Upper lobe of left lung (tissue), 6 donors: Measurements from ENCODE around the gene WDR83. TPM values are rescaled to one million over a fixed set of nuclear protein-coding genes. Genes with fewer than 3 reads are reported as not detected.

Experiments
- small RNA-seq, 4 donors: library from RNA; depleted of rRNA; stranded (forward); fragments of <200 nt; gene quantifications; one replicate each; pipeline ENCODE3, GENCODE V24; 2016
- total RNA-seq, 6 donors: library from RNA; depleted of rRNA in 4 of 6; stranded (reverse); fragments of >200 nt in 4 of 6; gene quantifications; one replicate each; pipeline versions ENCODE4 v1.1.0 to v1.2.1, GENCODE V29; 2016 to 2021
- donor health status: DM: no; HTN: no; CAD: no; lungs with moderate emphysema.
- donor health status: DM: no; HTN: yes; CAD: no; lungs with severe emphysema.

WDR83 gene
- total RNA-seq, 6 donors from 2014 or later = 6.1 to 12.9 (median 8.4) TPM

Small RNA genes lying within 50 kb of the gene (small RNA-seq; reads per million reads assigned to genes)
- gene SNORD41 = 46.3 to 96.3 (median 75.0) reads per million in 4 donors

Other genes with a start within 250 kb of the WDR83 start
- gene ZNF443, start 225.8 kb upstream of the WDR83 start, total RNA-seq = 1 to 10 TPM; 2.7 to 9.4 (median 4.2) TPM
- 10 to 100 TPM in 1 of 6 donors, 1 to 10 TPM in 5; 1.9 to 11.2 (median 2.5) TPM for gene ZNF709, start 182.0 kb upstream of the WDR83 start, total RNA-seq
- gene ZNF564, start 115.3 kb upstream of the WDR83 start, total RNA-seq = 10 to 100 TPM in 4 of 6 donors, 1 to 10 TPM in 2; 5.0 to 28.3 (median 12.2) TPM
- 10 to 100 TPM in 2 of 6 donors, 1 to 10 TPM in 4; 4.3 to 11.6 (median 9.0) TPM for gene ZNF490, start 56.0 kb upstream of the WDR83 start, total RNA-seq
- 10 to 100 TPM; 12.6 to 29.3 (median 21.9) TPM for gene ZNF791, start 55.9 kb upstream of the WDR83 start, total RNA-seq
- gene MAN2B1, start 65 bp upstream of the WDR83 start, total RNA-seq = 100 to 1,000 TPM in 5 of 6 donors, 10 to 100 TPM in 1; 56.8 to 299 (median 121) TPM
- gene DHPS, start 15.1 kb downstream of the WDR83 start, total RNA-seq = 100 to 1,000 TPM in 2 of 6 donors, 10 to 100 TPM in 4; 71.6 to 190 (median 94.3) TPM
- gene GNG14, start 21.2 kb downstream of the WDR83 start, total RNA-seq = not detected
- 10 to 100 TPM in 2 of 6 donors, 1 to 10 TPM in 4; 6.5 to 13.7 (median 8.7) TPM for gene FBXW9, start 29.8 kb downstream of the WDR83 start, total RNA-seq
- 100 to 1,000 TPM in 1 of 6 donors, 10 to 100 TPM in 5; 43.5 to 124 (median 46.1) TPM for gene TNPO2, start 57.1 kb downstream of the WDR83 start, total RNA-seq
- 100 to 1,000 TPM; 156 to 324 (median 261) TPM for gene TRIR, start 67.9 kb downstream of the WDR83 start, total RNA-seq
- 10 to 100 TPM; 14.7 to 71.7 (median 49.8) TPM for gene GET3, start 70.7 kb downstream of the WDR83 start, total RNA-seq
- gene BEST2, start 85.0 kb downstream of the WDR83 start, total RNA-seq = under 1 TPM in 1 of 6 donors, not detected in 5; 0.11 TPM
- 100 to 1,000 TPM in 2 of 6 donors, 10 to 100 TPM in 4; 48.9 to 367 (median 79.6) TPM for gene HOOK2, start 108.7 kb downstream of the WDR83 start, total RNA-seq
- gene JUNB, start 124.7 kb downstream of the WDR83 start, total RNA-seq = 100 to 1,000 TPM; 127 to 422 (median 354) TPM
- gene PRDX2, start 135.0 kb downstream of the WDR83 start, total RNA-seq = 100 to 1,000 TPM in 4 of 6 donors, 10 to 100 TPM in 2; 57.6 to 173 (median 123) TPM
- gene THSD8, start 135.3 kb downstream of the WDR83 start, total RNA-seq = 1 to 10 TPM in 2 of 6 donors, not detected in 4; 4.6 to 6.0 TPM
- 1 to 10 TPM; 4.2 to 7.6 (median 5.6) TPM for gene RNASEH2A, start 139.8 kb downstream of the WDR83 start, total RNA-seq
- not detected for gene RTBDN, start 167.8 kb downstream of the WDR83 start, total RNA-seq
- under 1 TPM in 3 of 6 donors, not detected in 3; 0.17 to 0.89 (median 0.61) TPM for gene MAST1, start 171.7 kb downstream of the WDR83 start, total RNA-seq
- 10 to 100 TPM; 34.6 to 87.2 (median 60.1) TPM for gene DNASE2, start 214.6 kb downstream of the WDR83 start, total RNA-seq
- gene KLF1, start 220.4 kb downstream of the WDR83 start, total RNA-seq = under 1 TPM in 4 of 6 donors, not detected in 2; 0.17 to 0.89 (median 0.42) TPM
- 10 to 100 TPM; 19.3 to 47.1 (median 33.3) TPM for gene GCDH, start 224.4 kb downstream of the WDR83 start, total RNA-seq